SK-N-MC (cell line): ENCODE results near the gene ADD1.

Source experiments
- EZH2 ChIP-seq: fragments of 200-600 bp; sonication (generic); IDR thresholded peaks from one replicate; pipeline ENCODE4 v1.6.1; 2017; ENCODE audit warnings: antibody characterized with exemption
- FOXP2 ChIP-seq: optimal IDR thresholded peaks from 2 replicates; pipeline ENCODE3; 2011; ENCODE audit warnings: mild to moderate bottlenecking, moderate library complexity; ENCODE audit not compliant: insufficient read depth; ENCODE audit errors: extremely low read length, control extremely low read depth
- POLR2AphosphoS5 ChIP-seq: IDR thresholded peaks from 2 replicates; pipeline ENCODE4 v1.6.1; 2012; ENCODE audit warnings: mild to moderate bottlenecking, low read depth, low read length, borderline replicate concordance

GRCh38 chr4:2898001-2898400 lies 54.4 kb downstream of the ADD1 start:
- no peak for TF ChIP-seq EZH2
- TF ChIP-seq POLR2AphosphoS5: no peak
- TF ChIP-seq FOXP2: no peak
